SHP77 treated with DMSO at 0.1 percent for 48 hours (cell line): Measurements from ENCODE around the gene HSPB9.
"Not testable (repeated sequence)": the region's sequence is repeated elsewhere in the genome, so short reads cannot be mapped to it uniquely, and the experiment has no call there.

Source experiments
- DNase-seq: peaks from one replicate; lab custom pipeline; 2025; lab: John Stamatoyannopoulos, UW

HSPB9 gene

DNA sequence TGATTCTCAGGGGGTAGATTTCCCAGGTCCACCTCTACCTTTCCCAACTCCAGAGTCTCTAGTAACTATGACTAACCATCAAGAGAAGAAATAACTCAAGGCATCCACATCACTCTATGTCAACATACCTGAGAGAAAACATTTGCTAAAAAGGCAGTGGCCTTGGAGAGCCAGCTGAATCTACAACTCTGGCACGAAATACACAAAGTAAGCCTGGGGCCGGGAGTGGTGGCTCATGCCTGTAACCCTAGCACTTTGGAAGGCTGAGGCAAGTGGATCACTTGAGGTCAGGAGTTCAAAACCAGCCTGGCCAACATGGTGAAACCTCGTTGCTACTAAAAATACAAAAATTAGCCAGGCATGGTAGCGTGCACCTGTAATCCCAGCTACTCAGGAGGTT lies 20.5 kb downstream of the HSPB9 start:
- not testable (repeated sequence) for DNase-seq

GRCh38 chr17:42146911-42147607 lies 24.5 kb downstream of the HSPB9 start:
- no peak for DNase-seq

DNA sequence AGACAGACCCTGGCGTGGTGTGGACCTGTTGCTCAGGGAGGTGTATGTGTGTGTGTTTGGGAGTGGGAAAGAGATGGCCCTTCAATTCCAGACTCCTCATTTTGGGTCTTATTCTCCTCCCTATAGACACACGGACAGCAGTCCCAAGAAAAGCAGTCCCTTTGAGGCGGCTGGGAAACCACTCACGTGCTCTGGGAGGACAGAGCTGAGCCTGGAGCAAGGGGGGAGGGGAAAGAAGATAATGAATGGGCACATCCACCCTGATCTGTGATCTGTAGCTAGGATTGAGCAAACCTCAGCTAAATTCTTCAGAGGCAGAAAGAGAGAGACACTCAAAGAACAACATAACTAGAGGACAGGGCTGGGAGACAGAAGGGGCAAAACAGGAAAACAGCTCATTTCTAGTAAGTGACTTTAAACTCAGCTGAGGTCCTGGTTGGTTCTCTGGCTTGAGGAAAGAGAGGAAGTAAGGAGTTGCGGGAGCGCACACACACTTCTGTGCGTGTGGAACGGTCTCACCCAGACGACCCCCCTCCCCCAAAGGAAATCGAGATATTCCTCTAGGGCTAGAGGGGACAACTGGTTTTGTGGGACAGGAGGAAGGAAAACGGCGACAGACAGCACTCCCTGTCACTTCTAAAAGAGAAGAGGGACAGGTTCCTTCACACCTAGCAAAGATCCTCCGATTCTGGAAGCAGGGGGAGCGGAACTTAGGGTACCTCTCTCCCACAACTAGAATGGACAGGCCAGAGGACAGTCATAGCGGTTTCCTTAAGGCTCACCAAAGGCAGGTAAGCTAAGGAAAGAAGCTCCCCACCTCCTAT lies 31.5 kb downstream of the HSPB9 start:
- DNase-seq = no peak

DNA sequence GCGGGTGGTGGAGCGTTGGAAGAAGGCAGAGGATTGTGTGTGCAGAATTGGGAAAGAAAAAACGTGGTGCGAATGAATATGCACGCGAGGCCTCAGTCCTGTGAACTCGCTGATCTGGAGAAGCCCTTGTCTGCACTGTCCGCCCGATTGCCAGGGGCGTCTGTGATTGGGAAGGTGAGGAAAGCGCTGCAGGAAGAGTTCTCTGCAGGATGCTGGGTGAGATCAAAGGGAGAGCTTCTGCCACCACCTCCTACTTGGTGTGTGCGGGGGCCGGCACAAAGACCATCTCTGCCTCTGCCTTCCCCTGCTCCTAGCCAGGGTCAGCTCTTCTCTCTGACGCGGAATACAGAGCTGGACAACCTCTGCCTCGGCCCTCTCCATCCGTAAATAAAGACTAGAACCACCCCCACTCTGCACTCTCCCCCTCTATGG lies 33.0 kb downstream of the HSPB9 start:
- no peak for DNase-seq

GRCh38 chr17:42159796-42160530 lies 37.4 kb downstream of the HSPB9 start:
- DNase-seq = no peak

DNA sequence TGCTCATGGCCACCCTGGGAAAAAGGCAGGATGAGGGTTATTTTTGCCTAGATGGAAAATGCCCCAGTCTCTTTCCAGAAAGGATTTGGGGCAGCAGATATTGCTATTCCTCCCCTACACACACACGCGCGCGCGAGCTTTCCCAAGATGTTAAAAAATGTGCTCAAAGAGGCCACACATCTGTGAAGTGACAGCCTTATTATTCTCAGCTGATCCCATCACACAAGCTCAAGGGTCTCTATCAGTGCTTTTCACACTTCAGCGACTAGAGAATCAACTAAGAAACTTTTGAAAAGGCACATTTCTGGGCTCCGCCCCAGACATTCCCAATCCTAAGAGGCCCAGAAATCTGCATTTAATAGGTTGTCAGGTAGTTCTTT lies 37.9 kb downstream of the HSPB9 start:
- DNase-seq = no peak

- DNase-seq = no peak
Observed at GRCh38 chr17:42163113-42163512, 40.5 kb downstream of the HSPB9 start.

DNA sequence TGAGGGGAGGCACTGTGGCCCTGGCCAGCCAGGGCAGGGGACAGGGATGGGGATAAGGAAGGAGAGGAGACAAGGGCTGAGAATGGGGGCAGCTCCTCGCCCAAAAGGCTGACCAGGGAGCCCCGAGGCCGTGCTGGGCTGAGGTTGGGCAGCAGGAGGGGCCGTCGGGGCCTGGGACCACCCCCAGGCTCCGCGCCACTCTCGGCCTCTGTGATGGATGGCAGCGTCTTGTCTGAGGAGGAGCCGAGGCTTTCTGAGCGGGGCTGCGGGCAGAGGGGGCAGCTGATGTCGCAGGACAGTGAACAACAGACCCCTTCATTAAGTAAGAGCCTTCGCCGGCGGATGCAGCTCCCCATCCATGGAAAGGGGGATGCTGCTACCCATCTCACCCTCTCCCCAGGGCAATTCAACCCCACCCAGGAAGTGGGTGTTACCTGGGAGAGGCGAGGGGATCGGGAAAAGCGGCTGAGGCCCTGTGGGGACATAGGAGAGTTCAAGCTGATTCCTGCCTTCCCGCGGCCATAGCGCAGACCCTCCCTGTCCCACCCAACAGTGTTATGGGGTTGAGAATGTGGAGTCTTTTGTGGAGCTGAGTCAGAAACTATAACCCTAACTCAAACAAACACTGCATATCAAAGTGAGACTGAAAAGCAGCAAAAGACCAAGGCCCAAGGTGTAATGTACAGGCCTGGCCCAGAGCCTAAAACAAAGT lies 41.2 kb downstream of the HSPB9 start:
- no peak for DNase-seq

- no peak for DNase-seq
Observed at GRCh38 chr17:42165751-42166150, 43.1 kb downstream of the HSPB9 start.

DNA sequence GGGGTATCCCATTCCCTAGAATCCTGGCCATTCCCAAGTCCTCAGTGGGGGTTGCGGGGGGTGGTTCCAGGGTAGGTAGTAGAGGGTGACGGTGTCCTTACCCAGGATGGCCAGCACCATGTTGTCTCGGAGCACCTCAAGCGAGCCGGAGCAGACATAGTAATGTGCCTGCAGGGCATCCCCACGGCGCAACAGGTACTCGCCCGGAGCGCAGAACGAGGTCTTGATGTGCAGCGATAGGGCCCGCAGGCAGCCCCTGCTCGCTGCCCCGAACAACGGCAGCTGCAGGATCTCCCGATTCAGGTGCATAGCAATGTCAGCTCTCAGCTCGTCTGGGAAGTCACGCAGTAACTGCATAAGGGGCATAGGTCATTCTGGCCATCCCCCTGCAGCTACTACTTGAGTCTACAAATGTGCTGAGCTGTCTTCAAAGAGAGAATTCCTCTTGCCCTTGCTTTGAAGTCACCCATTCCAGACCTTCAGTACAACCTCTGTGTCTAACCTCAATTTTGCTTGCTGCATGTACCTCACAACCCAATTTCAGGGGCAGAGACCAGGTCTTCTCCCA lies 43.7 kb downstream of the HSPB9 start:
- DNase-seq = no peak

GRCh38 chr17:42167807-42168206 lies 45.2 kb downstream of the HSPB9 start:
- no peak for DNase-seq

- no peak for DNase-seq
Observed at GRCh38 chr17:42169351-42169750, 46.7 kb downstream of the HSPB9 start.

GRCh38 chr17:42171831-42172230 lies 49.2 kb downstream of the HSPB9 start:
- no peak for DNase-seq
